C4-2B (cell line): ENCODE measurements around the gene GARIN5A.

ENCODE experiments used
- ZFX ChIP-seq: fragments of 450-650 bp; IDR thresholded peaks from 2 replicates; pipeline ENCODE4 v1.6.1; 2017
- TF ChIP-seq, protein P1 (sequence below): fragments of 450-650 bp; conservative IDR thresholded peaks from 2 replicates; pipeline ENCODE4 v1.5.1; 2017; ENCODE audit warnings: mild to moderate bottlenecking

DNA sequence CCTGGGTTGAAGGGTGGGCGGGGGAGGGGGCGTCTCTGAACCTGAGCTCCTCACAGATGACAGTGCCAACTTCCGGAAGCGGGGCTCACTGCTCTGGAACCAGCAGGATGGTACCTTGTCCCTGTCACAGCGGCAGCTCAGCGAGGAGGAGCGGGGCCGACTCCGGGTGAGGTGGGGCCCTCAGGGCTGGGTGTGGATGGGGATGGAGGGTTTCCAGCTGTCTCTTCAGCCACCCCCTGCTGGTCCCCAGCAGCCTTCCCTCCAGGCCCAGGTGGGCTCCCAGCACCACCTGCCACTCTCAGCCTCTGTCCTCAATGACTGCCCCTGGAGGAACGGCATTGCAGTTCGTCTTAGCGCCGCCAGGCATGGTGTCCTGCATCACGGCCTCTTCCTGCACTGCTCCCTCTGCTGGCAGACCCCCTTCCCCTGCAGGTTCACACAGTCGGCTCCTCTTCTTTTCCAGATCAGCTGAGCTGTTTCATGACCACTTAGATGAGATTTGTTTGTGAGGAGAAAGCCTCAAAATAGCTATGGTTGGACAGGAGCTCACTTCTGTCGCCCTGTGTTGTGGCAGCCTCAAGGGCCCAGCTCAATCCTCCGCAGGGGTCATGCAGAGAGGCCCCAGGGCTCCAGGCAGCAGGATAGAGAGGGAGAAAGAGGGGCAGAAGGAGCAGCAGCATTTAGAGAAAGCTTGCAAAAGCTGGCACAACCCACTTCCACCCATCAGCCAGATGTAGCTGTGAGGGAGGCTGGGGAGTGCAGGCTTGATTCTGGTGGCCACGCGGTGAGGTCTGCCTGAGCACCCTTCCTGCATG is 2.5 kb upstream of the GARIN5A start:
- TF ChIP-seq, protein P1, sequence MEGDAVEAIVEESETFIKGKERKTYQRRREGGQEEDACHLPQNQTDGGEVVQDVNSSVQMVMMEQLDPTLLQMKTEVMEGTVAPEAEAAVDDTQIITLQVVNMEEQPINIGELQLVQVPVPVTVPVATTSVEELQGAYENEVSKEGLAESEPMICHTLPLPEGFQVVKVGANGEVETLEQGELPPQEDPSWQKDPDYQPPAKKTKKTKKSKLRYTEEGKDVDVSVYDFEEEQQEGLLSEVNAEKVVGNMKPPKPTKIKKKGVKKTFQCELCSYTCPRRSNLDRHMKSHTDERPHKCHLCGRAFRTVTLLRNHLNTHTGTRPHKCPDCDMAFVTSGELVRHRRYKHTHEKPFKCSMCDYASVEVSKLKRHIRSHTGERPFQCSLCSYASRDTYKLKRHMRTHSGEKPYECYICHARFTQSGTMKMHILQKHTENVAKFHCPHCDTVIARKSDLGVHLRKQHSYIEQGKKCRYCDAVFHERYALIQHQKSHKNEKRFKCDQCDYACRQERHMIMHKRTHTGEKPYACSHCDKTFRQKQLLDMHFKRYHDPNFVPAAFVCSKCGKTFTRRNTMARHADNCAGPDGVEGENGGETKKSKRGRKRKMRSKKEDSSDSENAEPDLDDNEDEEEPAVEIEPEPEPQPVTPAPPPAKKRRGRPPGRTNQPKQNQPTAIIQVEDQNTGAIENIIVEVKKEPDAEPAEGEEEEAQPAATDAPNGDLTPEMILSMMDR = no peak; the same call in 1 of the 2 replicates
- no peak for TF ChIP-seq ZFX
